ENCODE results near the gene DHX34. TPM values are rescaled to one million over a fixed set of nuclear protein-coding genes. Genes with fewer than 3 reads are reported as not detected.

DHX34 gene
- total RNA-seq, 1 experiment from 2014 or later = 38.2 TPM

- Histone ChIP-seq H2BK5ac (ENCODE audit: insufficient read length, low read length) (no peak overlapping the region), H3T11ph (ENCODE audit: low read length) (no peak overlapping the region), H3K18ac (ENCODE audit: insufficient read length, low read depth, low read length) (no peak overlapping the region), H3K56ac (ENCODE audit: insufficient read length, low read depth, low read length) (no peak overlapping the region), H3K4me2 (ENCODE audit: insufficient read depth, insufficient read length, low read length) (no peak overlapping the region), H4K20me1 (ENCODE audit: control insufficient read depth, insufficient read depth, insufficient read length) (no peaks in the 10 kb centered on the region), H2AK5ac (ENCODE audit: insufficient read length, low read length) (no peak overlapping the region), H3K27ac (ENCODE audit: insufficient read length, low read depth, low read length) (no peak overlapping the region), H3K79me1 (ENCODE audit: insufficient read depth, low read depth, low read length, poor library complexity, severe bottlenecking) (peaks cover 5% of the 10 kb centered on the region), H2BK20ac (ENCODE audit: low read depth, low read length, poor library complexity, severe bottlenecking) (no peak overlapping the region), H3K9ac (ENCODE audit: extremely low read depth, insufficient read length, low read length) (no peak overlapping the region), H2BK120ac (ENCODE audit: low read depth, low read length, poor library complexity, severe bottlenecking) (no peak overlapping the region), H4K5ac (ENCODE audit: insufficient read length, low read depth, low read length) (no peak overlapping the region), H3K23me2 (ENCODE audit: insufficient read length, low read depth, low read length, poor library complexity, severe bottlenecking) (no peaks in the 10 kb centered on the region), H2BK15ac (ENCODE audit: low read depth, low read length) (no peak overlapping the region), H3K4me1 (ENCODE audit: insufficient read depth, low read length) (no peaks in the 10 kb centered on the region), H2BK12ac (ENCODE audit: insufficient read length, low read depth, low read length) (no peak overlapping the region), H3K79me2 (ENCODE audit: insufficient read depth, low read length) (peaks cover 2% of the 10 kb centered on the region; the same call in 1 of the 2 replicates), H3K9me3 (ENCODE audit: control insufficient read depth, low read depth, low read length) (no peaks in the 10 kb centered on the region), H3K23ac (ENCODE audit: insufficient read length, low read depth, low read length) (no peak overlapping the region), H3K4ac (ENCODE audit: low read depth, low read length) (no peak overlapping the region), H4K91ac (ENCODE audit: insufficient read length, low read depth, low read length) (no peak overlapping the region), H4K8ac (replicated peaks; ENCODE audit: insufficient read length, low read depth, low read length) (no peak overlapping the region), H3K14ac (ENCODE audit: insufficient read depth, low read length) (no peak overlapping the region), H3K27me3 (ENCODE audit: insufficient read depth, low read length) (no peaks in the 10 kb centered on the region), H2AFZ (ENCODE audit: low read length) (no peak overlapping the region)
- Mint-ChIP-seq H3K9me3 (no peaks in the 10 kb centered on the region), H3K27ac (no peak overlapping the region), H3K4me3 (no peak overlapping the region), H3K27me3 (ENCODE audit: low read depth) (no peaks in the 10 kb centered on the region), H3K36me3 (ENCODE audit: insufficient read depth in 1 of 3, low read depth in 3 of 3) (peaks cover 80 to 98% (median 96%) of the 10 kb centered on the region in 3 experiments), H3K4me1 (peaks cover 2% of the 10 kb centered on the region in 2 experiments)
- no peak for DNase-seq
- TF ChIP-seq CTCF (conservative IDR thresholded peaks at IDR 0.05) = no peak
- no CpG with 5 or more reads among the region's 6 CpGs for WGBS (ENCODE audit: extremely low coverage, insufficient read length, low lambda C conversion rate)
Measured at GRCh38 chr19:47356900-47357299, 7.8 kb downstream of the DHX34 start.
